ENCODE results near the gene AGRP. TPM values are rescaled to one million over a fixed set of nuclear protein-coding genes. Genes with fewer than 3 reads are reported as not detected.

The AGRP gene
- total RNA-seq, 4 donors from 2014 or later = not detected

DNA sequence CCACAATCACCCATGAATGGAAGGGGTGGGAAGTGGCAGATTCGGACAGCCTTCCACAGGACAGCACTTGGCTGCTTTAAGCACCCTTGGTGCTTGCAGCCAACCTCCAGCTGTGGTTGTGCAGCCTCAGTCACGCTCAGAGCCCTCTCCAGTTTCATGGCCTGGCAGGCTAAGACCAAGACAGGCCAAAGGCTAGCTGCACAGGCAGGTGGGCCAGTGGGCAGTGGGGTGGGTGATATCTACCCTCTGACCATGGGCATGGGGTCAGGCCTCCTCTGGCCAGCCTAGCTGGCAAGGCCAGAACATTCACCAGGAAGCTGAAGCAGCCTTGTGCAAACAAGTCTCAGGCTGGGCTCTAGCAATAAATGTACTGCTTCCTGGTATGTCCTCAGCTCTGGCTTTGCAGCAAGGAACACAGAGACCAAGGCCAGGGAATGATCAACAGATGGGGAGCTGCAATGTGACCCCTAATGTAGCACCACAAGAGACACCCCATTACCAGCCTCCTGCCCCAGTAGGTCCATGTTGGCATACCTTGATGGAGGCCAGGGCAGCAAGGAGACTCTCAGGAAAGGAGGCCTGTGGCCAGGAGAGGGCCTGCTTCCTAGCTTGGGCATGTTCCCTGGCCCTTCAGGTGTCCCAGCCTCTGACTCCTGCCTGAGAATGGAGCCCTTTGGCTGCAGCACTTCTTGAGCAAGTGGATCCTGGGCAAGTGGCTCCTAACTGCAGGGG lies 31.5 kb downstream of the AGRP start:
- peak; percentile 57 for DNase-seq
- 43% methylated on average over 2 of the region's 2 CpGs; no CpG with 5 or more reads in 1 of the 2 donors for WGBS, 2 donors (ENCODE audit: low coverage in 1 of 2)
- intact Hi-C loops (cut with DNase I; ENCODE audit: low total_unique reads) (no loop called here), in situ Hi-C loops (cut with MboI; ENCODE audit: low pct_ligation_motif_present in 1 of 4, low pct_unique_long_range_greater_than_20kb in 1 of 4, low sequenced_read_pairs in 3 of 4) (no loop called here)
- H3K4me1 ChIP-seq = peaks cover 54 to 86% (median 73%) of the 10 kb centered on the region in 4 donors
- TF ChIP-seq EP300 (IDR thresholded peaks at IDR 0.05; ENCODE audit: low read depth) = no peak
- TF ChIP-seq, protein P1, sequence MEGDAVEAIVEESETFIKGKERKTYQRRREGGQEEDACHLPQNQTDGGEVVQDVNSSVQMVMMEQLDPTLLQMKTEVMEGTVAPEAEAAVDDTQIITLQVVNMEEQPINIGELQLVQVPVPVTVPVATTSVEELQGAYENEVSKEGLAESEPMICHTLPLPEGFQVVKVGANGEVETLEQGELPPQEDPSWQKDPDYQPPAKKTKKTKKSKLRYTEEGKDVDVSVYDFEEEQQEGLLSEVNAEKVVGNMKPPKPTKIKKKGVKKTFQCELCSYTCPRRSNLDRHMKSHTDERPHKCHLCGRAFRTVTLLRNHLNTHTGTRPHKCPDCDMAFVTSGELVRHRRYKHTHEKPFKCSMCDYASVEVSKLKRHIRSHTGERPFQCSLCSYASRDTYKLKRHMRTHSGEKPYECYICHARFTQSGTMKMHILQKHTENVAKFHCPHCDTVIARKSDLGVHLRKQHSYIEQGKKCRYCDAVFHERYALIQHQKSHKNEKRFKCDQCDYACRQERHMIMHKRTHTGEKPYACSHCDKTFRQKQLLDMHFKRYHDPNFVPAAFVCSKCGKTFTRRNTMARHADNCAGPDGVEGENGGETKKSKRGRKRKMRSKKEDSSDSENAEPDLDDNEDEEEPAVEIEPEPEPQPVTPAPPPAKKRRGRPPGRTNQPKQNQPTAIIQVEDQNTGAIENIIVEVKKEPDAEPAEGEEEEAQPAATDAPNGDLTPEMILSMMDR (IDR thresholded peaks at IDR 0.05) = no peak
- TF ChIP-seq POLR2AphosphoS5 (IDR thresholded peaks at IDR 0.05) = peak in 2 of 3 donors; percentile 39 to 64
- peak; percentile 21 for TF ChIP-seq POLR2A (IDR thresholded peaks at IDR 0.05)
- no peaks in the 10 kb centered on the region for H3K9me3 ChIP-seq
- no peak overlapping the region for H3K4me3 ChIP-seq
- H3K27me3 ChIP-seq = no peaks in the 10 kb centered on the region
- H3K36me3 ChIP-seq = peaks cover 0 to 5% (median 0%) of the 10 kb centered on the region in 4 donors
- H3K27ac ChIP-seq = peak overlapping the region; percentile 80 to 94 (median 87)

DNA sequence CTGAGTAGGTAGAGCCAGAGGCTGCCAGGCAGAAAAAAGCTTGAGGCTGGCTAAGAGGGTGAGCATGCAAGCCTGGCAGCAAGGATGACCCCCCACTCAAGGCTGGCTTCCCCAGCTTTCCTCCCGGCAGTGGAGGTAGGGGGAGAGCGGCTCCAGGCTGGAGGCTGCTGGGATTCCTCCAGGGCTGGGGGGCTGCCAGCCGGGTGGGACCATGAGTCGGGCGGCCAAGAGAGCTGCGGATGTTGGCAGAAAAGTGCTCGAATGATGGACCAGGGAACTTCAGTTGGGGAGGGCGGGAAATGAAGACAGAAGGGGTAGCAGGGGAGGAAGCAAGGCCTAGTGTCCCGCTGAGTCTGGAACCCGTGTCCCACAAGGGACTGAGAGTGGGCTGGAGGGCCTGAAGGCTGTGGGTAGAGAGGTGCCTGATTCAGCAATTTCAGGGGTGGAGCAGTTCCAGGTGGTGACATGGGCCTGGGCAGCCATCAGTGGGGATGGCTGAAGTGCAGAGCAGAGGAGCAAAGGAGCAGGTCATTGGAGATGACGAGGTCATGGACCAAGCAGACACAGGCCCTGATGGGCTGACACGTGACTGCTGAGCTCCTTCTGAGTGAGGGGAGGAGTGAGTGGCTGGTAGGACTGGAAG lies 32.2 kb downstream of the AGRP start:
- WGBS, 2 donors (ENCODE audit: low coverage in 1 of 2) = 51 to 80% methylated on average over 9 to 12 of the region's 12 CpGs
- DNase-seq = no peak
- in situ Hi-C loops (cut with MboI; ENCODE audit: low pct_ligation_motif_present in 1 of 4, low pct_unique_long_range_greater_than_20kb in 1 of 4, low sequenced_read_pairs in 3 of 4) = no loop called here
- peaks cover 0 to 5% (median 0%) of the 10 kb centered on the region in 4 donors for H3K36me3 ChIP-seq
- no peak overlapping the region for H3K4me3 ChIP-seq
- no peak for TF ChIP-seq POLR2A (IDR thresholded peaks at IDR 0.05)
- TF ChIP-seq, protein P1 (IDR thresholded peaks at IDR 0.05) = no peak
- TF ChIP-seq EP300 (IDR thresholded peaks at IDR 0.05; ENCODE audit: low read depth) = no peak
- TF ChIP-seq POLR2AphosphoS5 (IDR thresholded peaks at IDR 0.05) = no peak
- peaks cover 56 to 86% (median 73%) of the 10 kb centered on the region in 4 donors for H3K4me1 ChIP-seq
- no peaks in the 10 kb centered on the region for H3K9me3 ChIP-seq
- H3K27me3 ChIP-seq = no peaks in the 10 kb centered on the region
- peak overlapping the region; percentile 80 to 94 (median 87) for H3K27ac ChIP-seq
- intact Hi-C loops (cut with DNase I; ENCODE audit: low total_unique reads) = no loop called here

DNA sequence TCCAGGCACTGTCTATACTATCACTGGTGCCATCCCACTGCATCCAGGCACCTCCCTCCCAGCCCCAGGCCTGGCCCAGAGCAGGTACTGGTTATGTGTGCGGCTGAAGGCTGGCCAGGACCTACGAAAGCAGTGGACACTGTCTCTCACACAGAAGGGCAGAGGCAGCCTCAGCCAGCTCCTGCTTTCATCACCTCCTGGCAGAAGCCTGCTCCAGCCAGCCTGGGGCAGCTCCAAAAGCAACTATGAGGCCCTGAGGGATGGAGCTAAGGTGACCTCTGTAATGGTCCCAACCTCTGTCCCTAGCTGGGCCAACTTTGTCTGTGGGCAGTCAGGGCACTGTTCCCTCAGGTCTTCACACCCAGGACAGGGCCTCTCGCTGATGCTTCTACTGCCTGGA lies 33.6 kb downstream of the AGRP start:
- Histone ChIP-seq H3K4me3 (no peak overlapping the region), H3K36me3 (peaks cover 0 to 5% (median 0%) of the 10 kb centered on the region in 4 donors), H3K4me1 (peaks cover 67 to 86% (median 80%) of the 10 kb centered on the region in 4 donors), H3K9me3 (no peaks in the 10 kb centered on the region), H3K27ac (peak overlapping the region; percentile 86 to 94 (median 88)), H3K27me3 (no peaks in the 10 kb centered on the region)
- WGBS, 2 donors (ENCODE audit: low coverage in 1 of 2) = 89% methylated on average over 3 of the region's 3 CpGs; no CpG with 5 or more reads in 1 of the 2 donors
- TF ChIP-seq, protein P1 (IDR thresholded peaks at IDR 0.05) = no peak
- no peak for TF ChIP-seq POLR2AphosphoS5 (IDR thresholded peaks at IDR 0.05)
- no peak for TF ChIP-seq EP300 (IDR thresholded peaks at IDR 0.05; ENCODE audit: low read depth)
- no peak for TF ChIP-seq POLR2A (IDR thresholded peaks at IDR 0.05)
- intact Hi-C loops (cut with DNase I; ENCODE audit: low total_unique reads) (no loop called here), in situ Hi-C loops (cut with MboI; ENCODE audit: low pct_ligation_motif_present in 1 of 4, low pct_unique_long_range_greater_than_20kb in 1 of 4, low sequenced_read_pairs in 3 of 4) (no loop called here)
- DNase-seq = no peak

DNA sequence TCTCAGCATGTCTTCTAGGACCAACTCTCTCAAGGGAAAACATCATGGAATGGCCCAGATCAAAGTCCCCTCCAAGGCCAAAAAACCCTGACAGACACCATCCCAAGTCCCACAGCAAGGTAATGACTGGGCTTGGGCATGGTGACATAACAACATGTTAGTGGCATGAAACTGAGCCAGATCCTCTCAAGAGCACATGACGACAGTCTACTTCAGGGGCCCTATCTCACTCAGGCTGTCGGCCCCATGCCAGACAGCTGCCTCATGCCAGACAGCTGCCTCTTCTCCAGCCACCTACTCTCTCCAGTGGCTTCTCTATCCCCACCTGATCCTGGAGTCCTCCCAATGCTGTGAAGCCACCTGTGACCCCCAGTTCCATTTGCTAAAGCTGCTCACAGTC lies 34.0 kb downstream of the AGRP start:
- Histone ChIP-seq H3K27me3 (no peaks in the 10 kb centered on the region), H3K4me3 (no peak overlapping the region), H3K9me3 (no peaks in the 10 kb centered on the region), H3K36me3 (peaks cover 0 to 5% (median 0%) of the 10 kb centered on the region in 4 donors), H3K27ac (peak overlapping the region; percentile 86 to 94 (median 88)), H3K4me1 (peaks cover 71 to 89% (median 84%) of the 10 kb centered on the region in 4 donors)
- no peak for TF ChIP-seq POLR2A (IDR thresholded peaks at IDR 0.05)
- TF ChIP-seq EP300 (IDR thresholded peaks at IDR 0.05; ENCODE audit: low read depth) = no peak
- no peak for TF ChIP-seq POLR2AphosphoS5 (IDR thresholded peaks at IDR 0.05)
- TF ChIP-seq, protein P1 (IDR thresholded peaks at IDR 0.05) = no peak
- 48% methylated on average over 2 of the region's 2 CpGs; no CpG with 5 or more reads in 1 of the 2 donors for WGBS, 2 donors (ENCODE audit: low coverage in 1 of 2)
- in situ Hi-C loops (cut with MboI; ENCODE audit: low pct_ligation_motif_present in 1 of 4, low pct_unique_long_range_greater_than_20kb in 1 of 4, low sequenced_read_pairs in 3 of 4) = no loop called here
- intact Hi-C loops (cut with DNase I; ENCODE audit: low total_unique reads) = no loop called here
- no peak for DNase-seq

Data from transverse colon (tissue), 4 donors.